ENCODE results near the gene APOM.

The APOM gene

DNA sequence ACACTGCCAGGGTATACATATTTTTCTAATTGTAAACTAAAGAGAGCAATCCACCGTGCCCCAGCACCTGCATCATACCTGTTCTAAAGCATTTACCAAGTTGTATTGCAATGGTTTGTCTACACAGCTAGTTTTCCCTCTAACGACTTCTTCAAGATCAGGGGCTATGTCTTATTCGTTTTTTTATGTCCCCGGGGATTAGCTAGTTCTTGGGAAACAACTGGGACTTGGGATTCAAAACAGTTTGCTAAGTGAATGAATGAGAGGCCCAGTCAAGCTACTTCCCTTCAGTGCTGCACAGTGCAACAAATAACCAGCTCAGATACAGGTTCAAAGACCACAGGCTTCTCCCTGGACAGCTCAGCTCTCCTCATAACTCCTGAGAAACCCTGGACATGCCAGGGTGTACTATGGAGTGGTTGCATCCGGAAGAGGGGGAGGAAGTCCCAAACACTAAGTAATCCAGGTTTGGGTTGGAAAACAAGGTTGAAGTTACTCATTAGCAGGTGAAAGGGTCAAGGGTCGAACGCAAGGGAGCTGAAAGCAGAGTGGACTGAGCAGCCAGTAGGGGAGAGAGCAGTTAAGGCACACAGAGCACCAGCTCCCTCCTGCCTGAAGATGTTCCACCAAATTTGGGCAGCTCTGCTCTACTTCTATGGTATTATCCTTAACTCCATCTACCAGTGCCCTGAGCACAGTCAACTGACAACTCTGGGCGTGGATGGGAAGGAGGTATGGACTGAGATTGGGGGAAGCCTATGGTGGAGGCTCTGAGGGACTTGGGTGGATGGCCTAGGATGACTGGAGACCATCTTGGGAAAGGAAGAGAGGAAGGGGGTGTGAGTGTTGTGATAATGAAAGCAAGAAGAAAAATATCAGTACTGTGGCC, at the start of gene APOM:
APOM (plus strand) TSS at position 546 of the 889 bp plus-strand sequence; CDS start at position 619, 73 bp downstream.
- DNase-seq (ENCODE audit: low read depth, low spot score) = no peak

DNA sequence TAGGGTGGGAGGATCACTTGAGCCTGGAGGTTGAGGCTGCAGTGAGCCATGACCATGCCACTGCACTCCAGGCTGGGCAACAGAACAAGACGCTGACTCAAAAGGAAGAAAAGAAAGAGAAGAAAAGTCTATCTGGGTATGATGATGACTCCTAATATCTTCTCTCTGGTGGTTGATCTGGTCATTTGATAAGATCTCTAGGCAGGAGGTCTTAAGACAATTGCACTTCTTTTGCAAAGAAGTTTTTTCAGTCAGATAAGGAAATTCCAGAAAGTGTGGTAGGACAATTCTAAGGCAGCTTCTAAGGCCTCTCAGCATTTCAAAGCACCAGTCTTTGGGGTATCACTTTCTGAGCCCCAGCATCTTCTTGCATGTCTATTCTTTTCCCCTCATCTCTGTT, 48.4 kb upstream of the APOM start:
- DNase-seq (ENCODE audit: low read depth, low spot score) = no peak

DNA sequence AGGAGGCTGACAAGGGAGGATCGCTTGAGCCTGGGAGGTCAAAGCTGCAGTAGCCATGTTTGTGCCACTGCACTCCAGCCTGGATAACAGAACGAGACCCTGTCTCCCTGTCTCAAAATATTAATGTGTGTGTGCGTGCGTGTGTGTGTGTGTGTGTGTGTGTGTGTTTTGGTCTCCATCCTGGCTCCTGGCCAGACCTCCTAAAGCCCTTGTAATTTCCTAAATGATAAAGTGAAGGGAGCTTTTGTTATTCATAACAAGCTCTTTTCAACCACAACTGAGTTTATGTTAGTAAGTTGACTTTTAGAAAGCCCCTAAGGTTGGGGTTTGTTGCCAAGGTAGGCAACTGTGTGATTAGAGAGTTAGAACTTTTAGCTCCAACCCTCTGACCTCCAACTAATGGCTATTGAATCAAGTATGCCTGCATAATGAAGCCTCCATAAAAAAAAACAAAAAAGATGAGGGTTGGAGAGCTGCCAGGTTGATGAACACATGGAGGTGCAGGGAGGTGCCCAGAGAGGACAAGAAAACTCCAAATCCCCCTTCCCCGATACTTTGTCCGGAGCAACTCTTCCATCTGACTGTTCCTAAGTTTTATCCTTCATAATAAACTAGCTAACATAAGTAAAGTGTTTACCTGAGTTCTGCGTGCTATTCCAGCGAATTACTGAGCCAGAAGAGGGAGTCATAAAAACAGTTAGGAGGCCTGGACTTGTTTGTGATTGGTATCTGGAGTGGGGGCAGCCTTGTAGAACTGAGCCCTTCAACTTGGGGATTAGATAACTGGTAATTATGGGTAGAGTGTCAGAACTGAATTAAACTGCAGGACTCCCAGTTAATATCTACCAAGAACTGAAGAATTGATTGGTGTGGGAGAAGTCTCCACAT, 45.9 kb upstream of the APOM start:
- no peak for DNase-seq (ENCODE audit: low read depth, low spot score)

GRCh38 chr6:31610968-31611367, 44.7 kb upstream of the APOM start:
- DNase-seq (ENCODE audit: low read depth, low spot score) = no peak

DNA sequence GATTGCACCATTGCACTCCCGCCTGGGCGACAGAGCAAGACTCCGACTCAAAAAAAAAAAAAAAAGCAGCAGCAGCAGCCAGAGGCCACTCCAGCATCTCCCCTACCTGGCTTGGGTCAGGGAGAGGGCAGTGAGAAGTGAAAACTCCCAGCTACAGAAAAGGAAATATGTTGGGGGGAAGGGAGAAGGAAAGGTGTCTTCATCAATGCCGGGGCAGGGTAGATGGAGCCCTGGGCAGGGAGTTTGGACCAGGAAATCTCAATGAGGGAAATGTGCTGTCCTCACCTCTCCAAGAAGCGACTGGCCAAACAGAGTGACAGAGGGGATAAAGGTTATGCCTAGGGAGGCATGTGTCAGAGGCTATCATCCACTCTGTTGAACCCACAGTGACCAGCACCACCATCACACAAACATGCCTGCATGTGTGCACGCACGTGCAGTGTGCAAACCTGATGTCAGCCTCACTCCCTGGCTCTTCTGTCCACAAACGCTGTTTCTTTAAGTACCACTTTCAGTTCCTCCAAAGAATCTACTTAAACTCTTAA, 41.5 kb upstream of the APOM start:
- no peak for DNase-seq (ENCODE audit: low read depth, low spot score)

GRCh38 chr6:31614684-31615578, 40.8 kb upstream of the APOM start, which contains the start of gene AIF1:
TSS of gene AIF1 (plus strand) at chr6:31615234. CDS start at chr6:31615330, 96 bp downstream.
- no peak for DNase-seq (ENCODE audit: low read depth, low spot score)

DNA sequence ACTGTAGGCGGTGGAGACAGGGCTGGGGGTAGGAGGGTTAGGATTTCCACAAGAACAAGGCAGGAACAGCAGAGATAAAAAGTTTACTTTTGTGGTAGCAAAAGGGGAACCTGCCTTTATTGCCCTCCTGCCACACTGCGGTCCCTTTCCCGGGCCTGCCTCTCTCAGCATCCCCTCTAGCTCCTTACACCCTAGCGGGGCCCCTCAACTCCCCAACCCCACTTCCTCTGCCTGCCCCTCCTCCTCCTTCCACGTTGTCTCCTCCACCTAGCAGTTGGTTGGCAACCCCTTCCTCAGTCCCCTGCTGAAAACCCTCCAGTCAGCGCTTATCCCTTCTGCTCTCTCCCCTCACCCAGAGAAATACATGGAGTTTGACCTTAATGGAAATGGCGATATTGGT, 39.9 kb upstream of the APOM start:
- DNase-seq (ENCODE audit: low read depth, low spot score) = no peak

DNA sequence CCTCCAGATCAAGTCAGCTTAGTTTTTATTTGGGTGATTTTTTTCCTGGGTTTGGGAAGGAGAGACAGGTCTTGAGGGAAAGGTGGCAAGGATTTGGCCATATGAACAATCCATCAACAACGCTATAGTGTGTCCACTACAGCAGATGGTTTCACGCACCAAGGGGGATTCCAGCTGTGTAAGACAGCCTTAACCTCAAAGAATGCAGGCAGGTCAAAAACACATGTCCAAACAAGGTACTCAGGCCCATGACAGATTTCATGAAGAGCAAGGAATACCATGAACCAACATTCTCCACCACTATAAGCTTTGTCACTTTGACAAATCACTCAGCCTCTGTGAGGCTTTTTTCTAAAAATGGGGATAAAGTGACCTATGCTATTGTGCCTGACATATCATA, 38.7 kb upstream of the APOM start:
- no peak for DNase-seq (ENCODE audit: low read depth, low spot score)

- peak; percentile 91 for DNase-seq (ENCODE audit: low read depth, low spot score)
Observed at GRCh38 chr6:31619805-31620585, 35.7 kb upstream of the APOM start.

GRCh38 chr6:31620586-31621319, 34.9 kb upstream of the APOM start, which contains the start of gene PRRC2A:
TSS of gene PRRC2A (plus strand) at chr6:31620715. CDS start at chr6:31622790, 2,075 bp downstream.
- DNase-seq (ENCODE audit: low read depth, low spot score) = no peak

DNA sequence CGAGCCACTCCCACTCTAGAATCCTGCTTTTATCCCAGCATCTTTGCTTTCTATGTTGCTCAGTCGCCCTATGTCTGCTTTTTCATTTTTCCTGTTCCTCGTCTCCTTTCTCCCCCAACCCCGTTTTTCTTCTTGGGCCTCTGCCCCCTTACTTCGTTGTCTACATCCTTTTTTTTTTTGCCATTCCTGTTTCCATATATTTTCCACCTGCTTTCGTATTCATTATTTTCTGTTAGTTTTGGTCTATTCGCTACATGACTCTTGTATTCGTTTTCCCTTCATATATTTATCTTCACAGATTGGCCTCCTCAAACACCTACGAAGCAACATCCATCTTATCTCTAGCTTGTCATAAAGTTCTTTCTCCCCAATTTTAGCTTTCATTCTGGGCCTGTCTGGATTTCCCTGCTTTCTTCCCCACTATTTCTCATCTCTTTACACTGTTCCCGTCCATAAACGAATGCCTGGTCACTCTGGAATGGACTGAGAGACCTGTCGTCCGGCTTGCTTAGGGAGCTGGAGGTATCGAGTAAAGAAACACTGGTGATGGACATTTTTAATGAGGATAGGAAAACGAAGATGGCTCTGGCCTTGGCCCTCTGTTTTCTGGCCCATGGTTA, 34.3 kb upstream of the APOM start:
- no peak for DNase-seq (ENCODE audit: low read depth, low spot score)

DNA sequence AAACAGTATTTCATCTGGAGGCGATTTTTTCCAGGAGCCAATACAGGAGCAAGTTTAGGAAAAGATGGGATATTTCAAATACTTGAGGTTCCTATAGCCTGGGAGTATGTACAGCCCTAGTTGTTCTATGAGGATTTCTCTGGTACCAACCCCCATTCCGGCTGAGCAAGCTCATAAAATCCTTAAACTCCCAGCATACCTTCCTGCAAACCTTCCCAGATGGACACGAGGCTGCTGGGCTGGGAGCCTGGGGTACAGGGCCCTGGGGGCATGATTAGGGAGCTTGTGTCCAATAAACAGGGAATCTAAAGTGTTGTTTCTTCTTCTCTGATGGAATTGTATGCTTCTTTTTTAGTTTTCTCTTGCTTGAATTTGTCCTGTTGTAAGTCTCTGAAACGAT, 33.7 kb upstream of the APOM start:
- DNase-seq (ENCODE audit: low read depth, low spot score) = no peak

DNA sequence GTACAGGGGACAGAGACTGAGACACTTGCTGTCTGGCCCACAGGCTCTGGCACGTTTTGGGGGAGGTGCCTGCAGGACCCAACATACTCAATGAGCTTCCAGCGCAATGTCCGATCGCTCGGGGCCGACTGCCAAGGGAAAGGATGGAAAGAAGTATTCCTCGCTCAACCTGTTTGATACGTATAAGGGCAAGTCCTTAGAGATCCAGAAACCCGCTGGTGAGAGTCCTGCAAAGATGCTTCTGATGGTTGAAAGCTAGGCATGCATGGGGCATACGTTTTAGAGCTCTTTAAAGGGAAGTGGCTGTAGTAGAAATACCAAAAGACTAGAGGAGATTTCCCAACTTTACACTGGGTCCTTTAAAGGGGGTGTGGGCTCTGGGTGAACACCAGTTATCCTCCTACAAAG, 33.0 kb upstream of the APOM start:
- DNase-seq (ENCODE audit: low read depth, low spot score) = no peak

DNA sequence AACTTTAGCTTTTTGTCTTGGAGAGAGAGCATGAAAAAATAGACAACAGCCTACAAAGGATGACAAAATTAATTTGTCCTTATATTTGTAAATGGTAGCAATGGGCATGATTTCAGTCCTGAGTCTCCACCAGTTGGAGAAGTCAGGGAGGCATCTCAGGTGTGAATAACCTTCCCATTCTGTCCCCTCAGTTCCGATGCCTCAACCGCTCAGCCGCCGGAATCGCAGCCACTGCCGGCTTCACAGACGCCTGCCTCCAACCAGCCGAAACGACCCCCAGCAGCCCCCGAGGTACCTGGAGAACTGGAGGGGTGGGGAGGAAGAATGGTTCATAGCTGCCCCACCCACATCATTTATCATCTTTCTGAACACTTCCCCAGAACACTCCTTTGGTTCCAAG, 31.6 kb upstream of the APOM start:
- DNase-seq (ENCODE audit: low read depth, low spot score) = no peak

DNA sequence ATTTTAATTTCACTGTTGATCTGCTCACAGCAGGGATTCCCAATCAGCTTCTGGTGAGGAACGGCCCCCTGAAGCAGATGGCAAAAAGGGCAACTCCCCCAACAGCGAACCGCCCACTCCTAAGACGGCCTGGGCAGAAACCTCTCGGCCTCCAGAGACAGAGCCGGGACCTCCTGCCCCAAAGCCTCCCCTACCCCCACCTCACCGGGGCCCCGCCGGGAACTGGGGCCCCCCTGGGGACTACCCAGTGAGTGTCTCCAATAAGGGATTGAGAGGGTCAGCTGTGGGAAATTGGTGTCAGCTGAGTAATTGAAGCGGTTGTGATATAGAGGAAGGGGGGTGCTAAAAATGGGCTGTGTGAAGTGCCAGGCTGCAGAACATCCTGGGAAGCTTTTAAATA, 28.7 kb upstream of the APOM start:
- no peak for DNase-seq (ENCODE audit: low read depth, low spot score)

DNA sequence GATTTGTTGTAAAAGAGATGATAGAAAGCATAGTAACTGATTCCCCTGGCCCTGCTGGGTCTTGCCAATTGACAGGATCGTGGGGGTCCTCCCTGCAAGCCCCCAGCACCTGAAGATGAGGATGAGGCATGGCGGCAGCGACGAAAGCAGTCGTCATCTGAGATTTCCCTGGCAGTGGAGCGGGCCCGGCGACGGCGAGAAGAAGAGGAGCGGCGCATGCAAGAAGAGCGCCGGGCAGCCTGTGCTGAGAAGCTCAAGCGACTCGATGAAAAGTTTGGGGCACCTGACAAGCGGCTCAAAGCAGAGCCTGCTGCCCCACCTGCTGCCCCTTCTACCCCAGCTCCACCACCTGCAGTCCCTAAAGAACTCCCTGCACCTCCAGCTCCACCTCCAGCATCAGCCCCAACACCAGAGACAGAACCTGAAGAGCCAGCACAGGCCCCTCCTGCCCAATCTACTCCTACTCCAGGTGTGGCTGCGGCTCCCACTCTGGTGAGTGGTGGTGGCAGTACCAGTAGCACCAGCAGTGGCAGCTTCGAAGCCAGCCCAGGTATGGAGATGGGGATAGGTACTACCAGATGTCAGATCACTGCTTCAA, 27.9 kb upstream of the APOM start:
- DNase-seq (ENCODE audit: low read depth, low spot score) = no peak

DNA sequence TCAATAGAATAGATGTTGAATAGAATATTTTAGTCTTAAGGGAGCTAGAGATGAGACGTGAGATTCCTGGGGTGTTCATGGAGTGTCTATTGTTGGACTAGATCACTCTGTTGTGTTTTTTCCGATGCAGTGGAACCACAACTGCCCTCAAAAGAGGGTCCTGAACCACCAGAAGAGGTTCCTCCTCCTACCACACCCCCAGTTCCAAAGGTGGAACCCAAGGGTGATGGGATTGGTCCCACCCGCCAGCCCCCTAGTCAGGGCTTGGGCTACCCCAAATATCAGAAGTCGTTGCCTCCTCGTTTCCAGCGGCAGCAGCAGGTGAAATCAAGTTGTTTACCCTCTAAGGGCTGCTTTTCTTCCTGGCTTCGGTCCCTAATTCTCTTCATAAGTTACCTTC, 26.7 kb upstream of the APOM start:
- DNase-seq (ENCODE audit: low read depth, low spot score) = no peak

GRCh38 chr6:31630177-31630934, 25.3 kb upstream of the APOM start:
- DNase-seq (ENCODE audit: low read depth, low spot score) = no peak
